ENCODE data around the gene GNA12. TPM values are rescaled to one million over a fixed set of nuclear protein-coding genes. Genes with fewer than 3 reads are reported as not detected.
A peak's percentile ranks its signal among the peaks of the same experiment; 100 is the strongest.

GNA12 gene
- 6.3 and 7.5 TPM in 2 replicates for total RNA-seq (2014; rRNA removed; shearing (Covaris generic))

DNA sequence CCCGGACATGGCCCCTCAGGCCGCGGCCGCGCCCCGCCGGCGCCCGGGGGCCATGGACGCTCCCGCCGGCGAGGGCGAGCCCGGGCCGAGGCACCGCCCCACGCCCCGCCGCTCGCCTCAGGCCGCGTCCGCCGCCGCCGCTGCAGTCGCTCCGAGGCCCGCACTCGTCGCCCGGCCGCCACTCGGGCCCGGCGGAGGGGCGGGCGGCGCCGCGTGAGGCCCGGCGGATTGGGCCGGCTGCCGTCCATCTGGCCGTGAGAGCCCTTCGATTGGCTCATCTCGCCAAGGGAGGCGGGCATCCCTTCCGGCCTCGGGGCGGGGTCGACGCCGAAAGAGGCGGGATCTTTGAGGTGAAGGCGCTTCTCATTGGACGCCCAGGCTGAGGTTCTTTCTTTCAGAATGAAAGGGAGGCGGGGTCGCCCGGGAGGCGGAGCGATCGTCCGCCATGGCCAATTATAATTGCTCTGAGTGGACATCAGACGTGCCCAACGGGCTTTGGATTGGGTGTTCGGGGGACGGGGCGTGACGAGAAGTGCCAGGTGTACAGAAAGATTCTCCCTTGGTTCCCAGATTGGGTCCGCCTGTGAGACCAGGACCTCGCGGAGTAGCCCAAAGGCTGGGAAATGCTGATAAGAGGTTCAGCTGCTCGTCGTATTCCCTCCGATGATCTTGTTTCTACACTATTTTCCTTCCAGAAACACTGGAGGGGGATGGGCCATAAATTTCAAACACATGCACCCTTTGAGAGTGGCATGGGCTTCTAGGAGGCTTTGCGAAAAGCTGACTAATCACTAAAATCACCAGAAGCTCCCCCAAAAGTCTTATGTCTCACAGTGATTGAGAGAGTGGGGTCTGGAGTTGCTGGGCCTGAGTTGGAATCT is at the start of gene GNA12:
Gene GNA12, minus strand, starts transcription at position 156 of the 881 bp plus-strand sequence. Its CDS starts 147 bp downstream, at position 9.
- peak; percentile 99 for DNase-seq (ENCODE audit: low read depth)

GRCh38 chr7:2893411-2893861 is 49.3 kb upstream of the GNA12 start:
- DNase-seq (ENCODE audit: low read depth) = peak; percentile 72

DNA sequence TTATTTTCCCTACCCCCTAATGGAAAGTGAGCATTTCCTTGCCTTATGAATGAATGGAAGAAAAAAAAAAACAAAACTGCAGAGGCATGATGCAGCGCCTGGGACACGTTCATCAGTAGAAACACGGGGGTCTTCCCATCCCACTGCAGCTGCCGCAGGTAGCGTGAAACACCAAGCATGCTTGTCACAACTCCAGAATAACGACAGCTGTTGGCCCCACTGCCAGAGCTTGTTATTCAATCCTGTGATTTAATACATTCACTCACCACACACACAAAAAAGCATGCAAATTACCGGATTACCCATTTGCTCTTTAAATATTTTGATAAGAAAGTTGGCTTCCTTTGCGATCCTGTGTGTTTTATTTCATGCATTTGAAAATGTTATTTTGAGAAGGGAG is 48.4 kb upstream of the GNA12 start:
- DNase-seq (ENCODE audit: low read depth) = peak; percentile 31

DNA sequence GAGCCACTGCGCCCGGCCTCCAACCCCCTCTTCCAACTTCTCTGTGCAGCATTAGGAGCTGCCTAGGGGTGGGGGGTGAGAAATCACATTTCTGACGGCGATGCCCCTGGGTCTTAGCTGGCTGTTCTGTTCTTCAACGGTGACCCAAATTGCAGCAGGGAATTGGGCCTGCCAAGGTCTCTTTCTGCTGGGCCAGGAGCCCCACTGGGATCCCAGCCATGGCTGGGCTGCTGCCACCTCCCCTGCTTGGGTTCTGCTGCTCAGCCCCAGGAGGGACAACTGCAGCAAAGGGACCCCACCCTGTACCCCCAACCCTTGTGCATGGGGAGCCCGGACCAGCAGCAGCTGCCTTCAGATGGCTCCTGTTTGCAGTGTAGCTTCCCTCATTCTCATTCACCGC is 43.7 kb upstream of the GNA12 start:
- no peak for DNase-seq (ENCODE audit: low read depth)

- DNase-seq (ENCODE audit: low read depth) = peak; percentile 83
Measured at GRCh38 chr7:2886900-2887299, 42.8 kb upstream of the GNA12 start.

DNA sequence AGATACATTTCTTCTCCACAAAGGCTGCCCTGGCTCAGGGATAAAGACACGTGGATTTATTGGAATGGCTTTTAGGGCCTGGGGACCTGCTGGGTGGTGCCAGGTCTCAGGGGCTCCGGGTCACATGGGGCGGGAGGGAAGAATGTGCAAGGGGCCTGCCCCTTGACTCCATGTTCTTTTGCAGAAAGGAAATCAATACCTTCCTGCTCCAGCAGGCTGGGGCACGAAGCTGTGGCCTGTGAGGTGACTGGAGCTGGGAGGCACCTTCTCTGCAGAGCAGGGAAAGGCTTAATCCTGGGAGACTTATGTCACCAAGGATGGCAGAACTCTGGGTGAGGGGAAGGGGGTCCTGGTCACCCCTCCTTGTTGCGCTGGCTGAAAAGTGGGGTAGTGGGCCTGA is 42.3 kb upstream of the GNA12 start:
- no peak for DNase-seq (ENCODE audit: low read depth)

- DNase-seq (ENCODE audit: low read depth) = no peak
Measured at GRCh38 chr7:2884161-2884560, 40.1 kb upstream of the GNA12 start.

DNA sequence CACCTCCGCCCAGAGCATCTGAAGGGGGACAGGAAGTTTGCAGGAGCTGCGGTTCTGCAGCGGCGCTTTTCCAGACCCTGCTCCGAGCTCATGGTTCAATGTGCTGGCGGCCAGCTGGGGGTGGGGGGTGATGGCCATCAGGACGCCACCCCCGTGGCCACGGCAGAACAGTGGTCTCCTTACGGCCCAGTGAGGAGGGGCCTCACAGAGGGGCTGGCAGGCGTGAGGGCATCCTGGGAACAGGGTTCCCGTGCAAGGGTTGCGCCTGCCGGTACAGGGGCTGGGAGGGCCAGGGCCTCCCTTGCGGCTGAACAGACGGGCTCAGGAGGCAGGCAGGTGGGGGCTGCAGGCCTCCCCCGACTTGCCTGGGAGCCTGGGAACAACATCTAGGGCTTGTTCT is 39.0 kb upstream of the GNA12 start:
- DNase-seq (ENCODE audit: low read depth) = no peak

- no peak for DNase-seq (ENCODE audit: low read depth)
Measured at GRCh38 chr7:2882111-2882510, 38.0 kb upstream of the GNA12 start.

- no peak for DNase-seq (ENCODE audit: low read depth)
Measured at GRCh38 chr7:2880874-2881533, 36.9 kb upstream of the GNA12 start.

DNA sequence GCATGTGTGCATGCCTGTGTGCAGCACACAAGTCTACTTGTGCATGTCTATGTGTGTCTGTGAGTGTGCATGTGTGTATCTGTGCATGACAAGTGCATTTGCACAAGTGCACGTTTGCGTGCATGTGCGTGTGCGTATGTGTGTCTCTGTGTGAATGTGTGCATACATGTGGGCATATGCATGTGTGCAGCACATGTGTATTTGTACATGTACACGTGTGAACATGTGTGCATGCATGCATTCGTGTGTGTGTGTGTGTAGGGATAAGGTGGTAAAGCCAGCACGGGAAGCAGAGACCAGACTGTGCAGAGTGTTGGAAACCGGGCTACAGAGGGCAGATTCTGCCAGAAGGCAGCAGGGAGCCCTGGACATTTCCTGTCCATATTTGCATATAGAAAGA is 35.9 kb upstream of the GNA12 start:
- no peak for DNase-seq (ENCODE audit: low read depth)

DNA sequence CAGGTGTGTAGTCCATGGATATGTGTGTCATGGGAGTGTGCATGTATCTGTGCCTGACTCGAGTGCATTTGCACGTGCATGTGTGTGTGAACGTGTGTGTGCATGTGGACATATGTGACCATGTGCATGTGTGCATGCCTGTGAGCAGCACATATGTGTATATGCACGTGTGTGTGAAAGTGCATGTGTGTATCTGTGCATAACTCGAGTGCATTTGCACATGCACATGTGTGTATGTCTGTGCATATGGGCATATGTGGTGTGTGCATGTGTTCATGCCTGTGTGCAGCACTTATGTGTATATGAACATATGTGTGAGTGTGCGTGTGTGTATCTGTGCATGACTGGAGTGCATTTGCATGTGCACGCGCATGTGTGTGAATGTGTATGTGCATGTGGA is 35.2 kb upstream of the GNA12 start:
- DNase-seq (ENCODE audit: low read depth) = no peak

- no peak for DNase-seq (ENCODE audit: low read depth)
Measured at GRCh38 chr7:2878306-2878705, 34.2 kb upstream of the GNA12 start.

- DNase-seq (ENCODE audit: low read depth) = peak; percentile 97
Measured at GRCh38 chr7:2876031-2876731, 32.1 kb upstream of the GNA12 start.

DNA sequence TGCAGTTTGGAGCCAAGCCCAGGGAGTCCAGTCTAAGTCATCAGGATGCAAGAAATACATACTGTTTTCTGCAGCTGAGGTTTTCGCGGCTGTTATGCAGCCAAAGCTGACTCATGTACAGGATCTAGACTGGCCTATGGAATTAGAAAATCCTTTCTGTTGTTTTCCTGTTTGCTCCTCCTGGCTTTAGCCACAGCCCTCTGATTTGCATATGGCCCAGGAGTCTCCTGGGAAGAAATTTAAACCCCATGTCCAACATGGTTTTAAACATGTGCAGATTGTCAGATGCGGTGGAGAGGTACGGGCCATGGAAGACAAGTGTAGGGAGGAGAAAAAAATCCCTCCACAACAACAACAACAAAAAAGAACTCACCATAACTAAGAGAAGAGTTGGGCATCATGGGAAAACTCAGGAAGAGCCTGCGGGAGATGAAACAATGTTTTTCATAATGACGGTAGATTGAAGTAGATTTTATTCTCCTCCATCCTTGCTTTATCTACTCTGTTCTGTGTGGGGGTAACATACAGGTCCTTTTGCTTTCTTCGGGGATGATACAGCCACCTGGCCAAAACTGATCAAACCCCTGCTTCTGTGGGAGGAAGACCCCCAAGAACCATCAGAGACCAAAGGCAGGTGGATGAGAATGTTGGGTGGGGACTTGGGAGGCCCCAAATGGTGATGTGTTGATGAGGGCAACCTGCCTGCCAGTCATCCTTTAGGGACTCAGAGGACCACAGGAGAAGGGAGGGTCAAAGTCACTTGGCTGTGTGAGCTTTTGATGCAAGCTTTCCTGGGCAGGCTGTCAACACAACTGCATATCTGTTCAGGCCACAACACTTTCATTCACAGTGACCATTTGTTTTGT is 29.8 kb upstream of the GNA12 start:
- peak; percentile 94 for DNase-seq (ENCODE audit: low read depth)

DNA sequence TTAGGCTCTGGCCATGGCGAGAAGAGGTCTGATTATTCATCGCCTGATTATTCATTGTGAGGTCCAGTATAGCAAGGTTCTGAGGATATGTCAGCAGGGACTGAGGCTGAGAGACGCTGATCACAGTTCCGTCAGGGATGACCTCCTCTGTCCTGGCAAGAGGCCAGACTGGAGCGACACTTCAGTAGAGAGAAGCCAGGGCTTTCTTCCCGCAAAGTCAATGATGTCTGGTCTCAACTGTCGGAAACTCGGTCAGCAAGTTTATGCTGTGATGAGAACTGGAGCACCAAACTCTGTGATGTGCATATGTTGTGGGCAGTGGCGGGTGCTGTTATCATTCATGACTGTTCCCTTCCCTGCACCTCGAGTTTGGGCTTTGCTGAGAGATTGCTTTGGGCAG is 29.0 kb upstream of the GNA12 start:
- peak; percentile 49 for DNase-seq (ENCODE audit: low read depth)

DNA sequence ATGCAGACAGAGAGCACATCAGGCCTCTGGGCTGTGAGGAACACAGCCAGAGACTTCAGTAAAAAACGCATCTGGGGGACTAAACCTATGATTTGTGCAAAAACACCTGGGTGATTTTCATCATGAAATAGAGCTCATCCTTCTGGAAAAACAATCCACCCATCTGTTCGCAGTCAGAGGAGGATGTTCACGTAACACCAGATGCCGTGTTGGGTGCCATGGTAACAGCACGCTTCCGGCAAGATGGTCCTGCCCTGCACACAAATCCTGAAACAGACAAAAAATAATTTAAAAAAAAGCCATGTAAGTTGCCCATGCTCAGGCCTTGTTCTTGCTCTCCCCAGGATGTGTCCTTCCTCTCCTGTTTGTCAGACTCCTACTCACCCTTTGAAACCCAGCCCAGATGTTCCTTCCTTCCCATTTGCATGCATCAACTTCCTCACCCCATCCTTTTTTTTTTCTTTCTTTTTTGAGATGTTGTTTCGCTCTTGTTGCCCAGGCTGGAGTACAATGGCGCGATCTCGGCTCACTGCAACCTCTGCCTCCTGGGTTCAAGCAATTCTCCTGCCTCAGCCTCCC is 28.3 kb upstream of the GNA12 start:
- no peak for DNase-seq (ENCODE audit: low read depth)

DNA sequence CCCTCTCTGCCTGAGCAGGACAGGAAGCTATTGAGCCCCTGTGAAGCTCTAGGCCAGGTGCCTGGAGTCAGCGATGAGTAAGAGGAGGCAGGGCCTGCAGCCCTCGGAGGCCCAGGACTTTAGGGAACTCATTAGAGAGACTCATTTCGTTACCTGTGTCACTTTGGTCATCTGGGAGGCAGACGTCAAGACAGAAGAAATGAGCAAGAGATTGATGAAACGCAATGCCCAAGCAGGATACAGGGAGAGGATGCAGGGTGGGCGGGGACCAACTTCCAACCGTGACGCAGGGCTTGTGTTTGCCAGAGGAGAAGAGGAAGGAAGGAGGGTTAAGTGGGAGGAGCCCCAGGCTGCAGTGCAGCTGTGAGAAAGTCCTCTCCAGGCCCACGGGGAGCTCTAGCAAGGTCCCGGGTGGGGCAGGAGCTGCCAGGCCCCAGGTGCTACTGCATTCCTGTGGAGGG is 26.4 kb upstream of the GNA12 start:
- peak; percentile 80 for DNase-seq (ENCODE audit: low read depth)

GRCh38 chr7:2869981-2870380 is 25.9 kb upstream of the GNA12 start:
- no peak for DNase-seq (ENCODE audit: low read depth)

DNA sequence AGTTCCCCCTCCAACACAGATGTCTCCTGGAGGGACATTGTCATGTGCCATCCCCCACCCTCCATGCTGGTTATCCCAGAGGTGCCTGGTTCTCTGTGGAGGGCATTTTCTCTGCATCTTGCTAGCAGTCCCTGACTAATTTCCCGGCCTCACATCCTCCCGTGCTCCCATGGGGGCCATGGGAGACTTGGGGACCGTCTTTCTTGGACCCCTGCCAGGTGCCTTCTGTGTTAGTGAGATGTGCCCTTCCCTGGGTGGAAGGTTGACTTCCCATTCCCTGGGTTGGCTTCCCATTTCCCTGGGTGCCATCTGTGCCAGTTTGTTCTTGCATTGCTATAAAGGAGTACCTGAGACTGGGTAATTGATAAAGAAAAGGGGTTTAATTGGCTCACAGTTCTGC is 22.5 kb upstream of the GNA12 start:
- no peak for DNase-seq (ENCODE audit: low read depth)

All from Daoy (cell line).